HG02571 (cell line): ENCODE data around the gene ME1.
"Not testable (repeated sequence)": the region's sequence is repeated elsewhere in the genome, so short reads cannot be mapped to it uniquely, and the experiment has no call there.

Experiments used
- ATAC-seq: cut with Tn5 transposase; IDR thresholded peaks from one replicate; pipeline ENCODE4 v1.9.1; 2021; ENCODE audit warnings: mild to moderate bottlenecking, moderate library complexity; ENCODE audit not compliant: unreplicated experiment

Gene ME1

DNA sequence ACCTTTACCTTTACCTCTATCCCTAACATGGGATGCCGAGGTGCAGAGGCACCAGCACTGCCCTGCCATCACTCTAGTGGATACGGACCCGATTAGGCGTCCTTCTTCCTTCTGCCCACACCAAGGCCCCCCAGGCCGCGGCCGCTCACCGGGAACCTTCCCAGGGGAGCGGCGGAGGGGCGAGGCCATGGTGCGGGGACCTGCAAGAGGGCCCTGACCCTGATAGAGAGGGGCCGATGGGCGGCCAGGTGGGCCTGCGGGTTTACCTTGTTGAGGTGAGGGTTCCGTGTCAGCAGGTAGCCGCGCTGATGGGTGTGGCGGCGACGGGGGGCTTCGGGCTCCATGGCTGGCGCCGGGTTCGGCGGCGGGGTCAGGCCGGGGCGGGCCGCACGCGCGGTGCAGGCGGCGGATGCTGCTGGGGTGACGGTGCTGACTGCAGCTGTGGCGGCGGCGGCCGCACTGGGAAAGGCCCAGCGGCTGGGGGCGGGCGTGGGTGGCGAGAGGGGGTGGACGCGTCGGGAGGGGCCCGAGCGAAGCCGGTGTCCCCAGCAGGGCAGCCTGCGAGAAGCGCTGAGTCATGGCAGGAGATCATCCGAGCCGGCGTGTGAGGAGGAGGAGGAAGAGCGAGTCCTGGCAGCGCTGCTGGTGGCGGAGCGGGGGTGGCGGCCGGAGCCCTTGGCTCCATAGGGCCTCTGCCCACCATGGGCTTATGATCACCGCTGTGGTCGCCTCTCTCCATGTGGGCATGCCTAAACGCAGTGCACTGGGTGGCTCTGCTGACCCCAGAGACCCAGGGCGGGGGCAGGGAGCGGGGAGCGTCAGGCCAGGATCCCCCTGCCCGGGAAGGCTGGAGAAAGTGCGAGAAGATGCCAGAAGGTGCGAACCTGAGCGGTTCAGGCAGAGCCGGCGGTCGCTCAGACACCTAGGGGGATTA is at the start of gene ME1:
ME1 (minus strand) TSS at position 441 of the 934 bp plus-strand sequence; CDS start at position 344, 97 bp downstream.
- ATAC-seq: peak; percentile 81

DNA sequence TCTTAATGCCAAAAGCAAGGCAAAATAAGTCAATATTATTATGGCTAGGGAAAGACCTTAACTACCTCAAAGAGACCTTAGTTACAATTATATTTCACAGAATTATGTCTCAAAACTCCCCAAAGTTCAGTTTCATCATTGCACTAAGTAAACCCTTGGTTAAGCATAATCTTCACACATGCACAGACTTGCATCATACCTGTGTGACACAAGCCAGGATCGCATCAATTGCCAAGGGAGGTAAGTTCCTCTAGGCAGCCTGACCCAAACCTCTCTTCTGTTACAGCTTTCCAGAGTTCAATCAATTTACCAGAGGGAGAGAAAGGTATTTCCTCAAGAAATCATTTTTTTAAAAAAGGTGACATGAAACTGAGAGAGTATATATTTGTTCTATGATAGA is 49.6 kb upstream of the ME1 start:
- no peak for ATAC-seq

DNA sequence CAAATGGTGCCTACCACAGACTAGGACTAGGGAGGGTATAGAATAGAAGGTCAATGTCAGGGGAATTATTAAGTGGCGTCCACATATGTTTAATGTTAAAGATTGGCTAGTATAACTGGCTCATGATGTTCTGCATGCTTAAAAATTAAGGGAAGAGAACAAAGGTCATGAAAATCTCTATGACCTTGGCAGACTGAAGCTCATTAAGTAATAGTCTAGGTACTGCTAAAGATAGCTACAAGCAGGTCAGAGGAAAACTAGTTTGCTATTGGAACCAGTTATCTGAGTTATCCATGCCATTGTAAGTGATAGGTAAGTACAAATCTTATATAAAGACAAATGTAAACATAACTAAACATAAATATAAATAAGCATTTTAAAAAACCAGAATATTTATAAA is 48.5 kb upstream of the ME1 start:
- ATAC-seq: no peak

DNA sequence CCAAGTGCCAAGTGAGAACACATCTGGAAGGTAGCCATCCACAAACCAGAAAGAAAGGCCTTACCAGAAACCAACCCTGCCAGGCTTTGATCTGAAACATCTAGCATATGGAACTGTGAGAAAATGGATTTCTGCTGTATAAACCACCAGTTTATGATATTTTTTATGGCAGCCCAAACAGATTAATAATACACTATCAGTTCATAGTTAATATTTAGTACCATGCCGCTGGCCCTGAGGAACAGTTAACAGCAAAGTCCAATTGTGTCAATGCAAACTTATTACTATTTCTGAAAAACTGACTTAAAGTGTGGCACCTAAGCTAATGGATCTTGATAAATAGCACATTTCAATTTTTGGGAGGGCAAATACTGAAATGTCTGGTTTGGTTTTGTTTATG is 46.1 kb upstream of the ME1 start:
- ATAC-seq: no peak

DNA sequence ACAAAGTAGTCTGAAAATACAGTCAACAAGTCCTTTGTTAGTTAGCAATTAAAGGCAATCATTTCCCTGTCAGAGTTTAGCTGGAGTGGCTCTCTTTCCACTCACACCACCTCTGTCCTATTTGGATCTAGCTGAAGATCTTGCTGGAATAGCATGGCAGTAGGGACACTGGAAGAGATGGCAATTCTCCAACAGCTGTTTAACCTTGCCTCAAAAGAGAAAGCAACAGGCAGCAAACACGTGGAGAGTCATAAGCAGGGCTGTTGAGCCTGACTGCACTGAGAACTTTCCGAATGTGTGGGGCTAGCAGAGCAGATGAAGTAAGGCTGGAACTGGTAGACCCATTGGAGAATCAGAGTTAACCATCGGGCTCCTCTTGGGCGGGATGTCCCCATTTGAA is 43.5 kb upstream of the ME1 start:
- ATAC-seq: no peak

DNA sequence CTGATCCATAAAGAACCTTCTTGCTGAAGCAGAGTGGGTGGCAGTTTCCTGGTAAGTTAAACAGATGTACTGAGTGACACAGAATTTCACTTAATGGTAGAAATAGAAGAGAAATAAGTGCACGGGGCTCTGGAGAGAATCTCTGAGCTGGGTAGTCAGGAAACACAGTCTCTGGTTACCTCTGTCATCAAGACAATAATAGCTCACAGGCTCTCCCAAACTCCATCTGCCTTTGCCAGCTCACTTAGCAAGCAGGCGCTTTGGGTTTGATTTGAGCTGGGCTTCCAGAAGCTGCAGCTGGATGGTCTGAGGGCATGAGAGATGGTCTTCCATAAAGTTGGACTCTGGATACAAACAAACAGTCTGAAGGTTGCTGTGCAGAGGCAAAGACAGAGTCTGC is 41.9 kb upstream of the ME1 start:
- no peak for ATAC-seq

DNA sequence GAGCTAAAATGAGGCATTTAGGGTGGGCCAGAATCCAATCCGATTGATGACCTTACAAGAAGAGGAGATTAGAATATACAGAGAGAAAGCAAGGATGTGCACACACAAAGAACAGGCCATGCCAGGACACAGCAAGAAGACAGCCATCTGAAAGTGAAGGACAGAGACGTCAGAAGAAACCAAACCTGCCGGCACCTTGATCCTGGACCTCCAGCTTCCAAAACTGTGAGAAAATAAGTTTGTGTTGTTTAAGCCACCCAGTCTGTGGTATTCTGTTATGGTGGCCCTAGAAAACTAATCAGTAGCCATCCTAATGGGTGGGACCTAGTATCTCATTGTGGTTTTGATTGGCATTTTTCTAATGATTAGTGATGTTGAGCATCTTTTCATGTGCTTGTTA is 39.7 kb upstream of the ME1 start:
- no peak for ATAC-seq

DNA sequence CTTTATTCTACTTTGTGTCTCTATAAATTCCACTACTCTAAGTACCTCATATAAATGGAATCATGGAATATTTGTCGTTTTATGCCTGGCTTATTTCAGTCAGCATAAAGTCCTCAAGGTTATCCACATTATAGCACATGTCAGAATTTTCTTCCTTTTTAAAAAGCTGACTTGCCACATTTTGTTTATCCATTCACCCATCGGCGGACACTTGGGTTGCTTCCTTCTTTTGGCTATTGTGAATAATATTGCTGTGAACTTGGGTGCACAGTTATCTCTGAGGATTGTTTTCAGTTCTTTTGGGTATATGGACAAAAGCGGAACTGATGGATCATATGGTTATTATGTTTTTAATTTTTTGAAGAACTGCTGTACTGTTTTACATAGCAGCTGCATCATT is 39.1 kb upstream of the ME1 start:
- ATAC-seq: no peak

DNA sequence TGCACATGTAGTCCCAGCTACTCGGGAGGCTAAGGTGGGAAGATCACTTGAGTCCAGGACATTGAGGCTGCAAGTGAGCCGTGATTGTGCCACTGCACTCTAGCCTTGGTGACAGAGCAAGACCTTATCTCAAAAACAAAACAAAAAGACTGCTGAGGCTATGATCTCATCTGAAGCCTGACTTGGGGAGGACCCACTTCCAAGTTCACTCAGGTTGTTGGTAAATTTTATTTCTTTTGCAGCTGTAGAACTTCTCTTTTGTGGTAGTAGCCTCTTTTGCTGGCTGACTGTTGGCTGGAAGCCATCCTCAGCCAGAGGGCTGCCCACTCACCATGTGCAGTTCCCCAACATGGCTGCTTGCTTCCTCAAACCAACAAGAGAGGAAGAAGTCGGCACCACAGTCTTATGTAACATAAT is 36.8 kb upstream of the ME1 start:
- no peak for ATAC-seq

DNA sequence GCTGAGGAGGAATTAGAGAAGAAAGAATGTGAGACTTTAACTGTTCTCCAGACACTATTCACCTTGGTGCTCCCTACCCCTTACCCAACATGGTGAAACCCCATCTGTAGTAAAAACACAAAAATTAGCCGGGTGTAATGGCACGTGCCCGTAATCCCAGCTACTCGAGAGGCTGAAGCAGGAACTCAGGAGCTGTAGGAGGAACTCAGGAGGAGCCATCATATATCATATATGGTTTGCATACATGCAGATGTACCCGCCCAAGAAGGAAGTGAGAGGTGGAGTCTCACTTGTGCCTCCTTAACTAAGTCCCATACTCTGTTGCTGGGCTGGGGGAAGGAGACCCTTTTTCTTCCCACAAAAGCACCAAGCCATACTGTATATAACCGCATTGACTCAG is 35.5 kb upstream of the ME1 start:
- no peak for ATAC-seq

DNA sequence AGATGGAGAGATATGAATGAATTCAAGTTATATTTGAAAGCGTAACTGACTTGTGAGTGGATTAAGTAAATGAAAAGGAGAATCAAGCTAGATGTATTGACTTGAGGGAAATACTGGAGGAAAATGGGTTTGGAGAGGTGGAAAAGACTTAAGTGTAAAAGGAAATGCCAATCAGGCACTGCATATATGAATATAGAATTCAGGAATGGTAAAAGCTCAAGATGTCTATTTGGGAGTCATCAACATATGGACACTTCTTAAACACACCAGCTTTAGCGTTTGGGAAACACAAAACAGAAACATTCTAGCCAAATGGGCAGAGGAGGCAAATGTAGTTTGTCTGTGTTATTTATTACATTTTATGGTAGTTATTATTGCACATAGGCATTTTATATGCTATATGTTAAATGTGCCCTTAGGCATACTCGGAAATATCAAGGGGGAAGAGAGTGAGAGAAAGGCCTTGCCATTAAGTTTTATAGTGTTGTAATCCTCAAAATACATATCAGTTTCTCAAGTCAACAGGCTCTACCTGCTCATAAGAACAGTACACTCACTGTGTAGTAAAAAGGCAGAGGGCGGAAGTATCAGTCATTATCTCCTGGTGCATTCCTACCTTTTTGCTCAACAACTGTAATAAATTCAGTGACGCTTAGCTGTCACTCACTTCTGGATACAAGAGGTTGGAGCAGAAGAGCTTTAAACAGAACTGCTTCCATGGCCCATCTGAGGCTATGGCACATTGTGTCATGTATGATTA is 33.7 kb upstream of the ME1 start:
- ATAC-seq: no peak

DNA sequence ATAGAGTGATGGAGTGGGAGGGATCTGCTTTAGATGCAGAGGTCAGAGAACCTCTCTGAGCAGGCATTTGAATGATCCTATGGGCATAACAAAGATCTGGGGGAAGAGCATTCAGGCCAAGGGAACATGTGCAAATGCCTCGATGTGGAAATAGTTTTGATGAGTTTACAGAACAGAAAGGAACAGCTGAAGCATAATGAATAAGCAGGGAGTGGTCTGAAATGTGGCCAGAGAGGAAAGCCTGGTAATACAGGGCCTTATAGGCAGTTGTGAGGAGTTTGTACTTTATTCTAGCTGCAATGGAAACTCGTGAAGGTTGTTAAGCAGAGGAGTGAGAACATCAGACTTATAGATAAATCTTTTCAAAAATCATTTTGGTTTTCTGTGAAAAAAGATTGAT is 33.0 kb upstream of the ME1 start:
- ATAC-seq: no peak

DNA sequence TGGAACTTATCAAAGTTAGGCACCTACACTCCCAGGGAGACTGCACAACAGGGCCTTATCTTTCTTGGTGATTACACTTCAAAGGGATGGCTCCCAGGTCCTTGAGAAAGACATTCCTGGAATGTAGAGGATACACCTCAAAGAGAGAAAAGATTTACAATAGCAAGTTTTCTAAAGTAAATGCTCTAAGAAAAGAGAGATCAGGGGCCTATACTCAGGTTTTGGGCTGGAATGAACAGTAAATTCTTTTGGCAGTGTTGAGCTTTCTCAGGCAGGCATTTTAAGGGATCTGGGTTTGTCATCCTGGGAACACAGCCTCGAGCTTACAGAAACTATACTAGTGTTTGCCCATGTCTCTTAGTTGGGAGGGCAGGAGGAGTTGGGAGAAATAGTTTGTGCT is 31.7 kb upstream of the ME1 start:
- ATAC-seq: no peak

DNA sequence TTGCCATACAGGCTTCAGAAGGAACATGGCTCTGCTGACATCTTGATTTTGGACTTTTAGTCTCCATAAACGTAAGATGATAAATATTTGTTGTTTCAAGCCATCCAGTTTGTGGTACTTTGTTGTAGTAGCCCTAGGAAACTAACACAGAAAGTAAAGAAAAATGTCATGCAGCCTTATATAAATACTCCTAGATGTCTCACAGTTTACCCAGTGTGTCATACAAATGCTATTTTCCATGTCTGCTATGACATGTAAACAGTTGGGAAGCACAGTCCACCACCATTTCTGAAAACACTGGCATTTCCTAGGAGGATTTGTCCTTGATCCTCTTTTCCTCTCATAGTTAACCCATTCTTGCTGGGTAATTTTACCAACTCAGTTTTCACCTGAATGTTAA is 30.6 kb upstream of the ME1 start:
- no peak for ATAC-seq

DNA sequence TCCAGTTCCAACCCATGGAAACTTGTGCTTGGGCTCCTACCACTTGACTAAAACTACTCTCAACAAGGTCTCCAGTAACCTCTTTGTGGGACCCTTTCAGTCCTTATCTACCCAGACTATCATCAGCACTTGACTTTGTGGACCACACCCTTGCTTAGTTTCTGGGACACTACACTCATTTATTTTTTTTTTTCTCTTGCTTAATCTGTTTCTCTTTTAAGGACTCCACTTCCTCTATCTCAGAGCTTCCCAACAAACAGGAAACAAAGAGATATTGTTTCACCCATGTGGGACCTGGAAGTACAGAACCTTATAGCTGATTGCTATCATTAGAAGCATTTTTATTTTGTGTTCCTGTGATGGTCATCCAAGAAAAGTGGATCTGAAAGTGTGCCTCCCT is 28.8 kb upstream of the ME1 start:
- ATAC-seq: no peak

DNA sequence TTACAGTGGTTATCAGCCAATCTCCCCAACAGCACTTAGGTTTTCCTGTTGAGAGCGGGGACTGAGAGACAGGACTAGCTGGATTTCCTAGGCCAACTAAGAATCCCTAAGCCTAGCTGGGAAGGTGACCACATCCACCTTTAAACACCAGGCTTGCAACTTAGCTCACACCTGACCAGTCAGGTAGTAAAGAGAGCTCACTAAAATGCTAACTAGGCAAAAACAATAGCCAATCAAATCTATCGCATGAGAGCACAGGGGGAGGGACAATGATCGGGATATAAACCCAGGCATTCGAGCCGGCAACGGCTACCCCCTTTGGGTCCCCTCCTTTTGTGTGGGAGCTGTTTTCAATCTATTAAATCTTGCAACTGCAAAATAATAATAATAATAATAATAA is 19.2 kb upstream of the ME1 start:
- not testable (repeated sequence) for ATAC-seq

DNA sequence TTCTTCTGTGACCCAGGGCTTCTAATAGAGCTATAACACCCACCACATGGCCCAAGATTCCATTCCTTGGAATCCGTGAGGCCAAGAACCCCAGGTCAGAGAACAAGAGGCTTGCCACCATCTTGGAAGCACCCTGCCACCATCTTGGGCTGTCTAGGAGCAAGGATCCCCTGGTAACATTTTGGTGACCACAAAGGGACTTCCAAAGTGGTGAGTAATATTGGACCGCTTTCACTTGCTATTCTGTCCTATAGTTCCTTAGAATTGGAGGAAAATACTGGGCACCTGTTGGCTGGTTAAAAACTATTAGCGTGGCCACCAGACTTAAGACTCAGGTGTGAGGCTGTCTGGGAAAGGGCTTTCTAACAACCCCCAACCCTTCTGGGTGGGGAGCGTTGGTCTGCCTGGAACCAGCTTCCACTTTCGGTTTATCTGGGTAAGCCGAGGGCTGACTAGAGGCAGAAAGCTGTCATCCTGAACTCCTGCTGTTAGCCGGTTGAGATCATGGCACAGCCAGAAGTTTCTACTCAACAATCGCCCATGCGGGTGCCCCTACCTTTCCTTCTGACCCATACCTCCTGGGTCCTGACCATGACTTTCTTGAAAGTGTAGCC is 13.3 kb upstream of the ME1 start:
- ATAC-seq: not testable (repeated sequence)

DNA sequence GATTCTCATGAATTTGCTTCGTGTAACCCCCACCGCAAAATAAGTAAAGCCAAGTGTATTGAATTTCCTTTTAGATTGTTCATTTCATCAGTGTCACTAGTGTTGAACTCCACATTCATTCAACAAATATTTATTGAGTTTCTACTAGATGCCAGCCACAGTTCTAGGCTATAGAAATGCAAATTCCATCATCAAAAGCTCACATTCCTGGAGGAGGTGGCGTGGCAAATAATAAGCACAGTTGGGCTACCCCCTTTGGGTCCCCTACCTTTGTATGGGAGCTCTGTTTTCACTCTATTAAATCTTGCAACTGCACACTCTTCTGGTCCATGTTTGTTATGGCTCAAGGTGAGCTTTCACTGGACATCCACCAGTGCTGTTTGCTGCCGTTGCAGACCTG is 12.7 kb upstream of the ME1 start:
- no peak for ATAC-seq

DNA sequence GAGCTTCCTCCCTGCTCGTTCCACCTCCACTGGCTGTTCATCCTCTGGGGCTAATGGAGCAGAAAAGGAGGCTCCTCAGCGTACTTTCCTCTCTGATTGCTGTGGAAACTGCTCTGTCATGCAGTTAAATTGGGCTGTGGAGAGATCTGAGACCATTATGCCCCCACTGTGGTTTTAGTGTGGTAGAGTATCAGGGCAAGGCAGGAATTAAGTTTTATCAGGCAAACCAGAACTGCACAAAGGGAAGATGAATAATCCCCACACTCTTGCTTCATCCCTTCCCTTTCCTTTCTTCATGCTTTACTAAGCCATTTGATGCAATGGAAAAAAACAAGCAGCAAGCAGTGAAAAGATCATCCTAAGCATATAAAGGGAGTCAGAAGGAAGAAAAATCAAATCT is 11.9 kb upstream of the ME1 start:
- no peak for ATAC-seq

DNA sequence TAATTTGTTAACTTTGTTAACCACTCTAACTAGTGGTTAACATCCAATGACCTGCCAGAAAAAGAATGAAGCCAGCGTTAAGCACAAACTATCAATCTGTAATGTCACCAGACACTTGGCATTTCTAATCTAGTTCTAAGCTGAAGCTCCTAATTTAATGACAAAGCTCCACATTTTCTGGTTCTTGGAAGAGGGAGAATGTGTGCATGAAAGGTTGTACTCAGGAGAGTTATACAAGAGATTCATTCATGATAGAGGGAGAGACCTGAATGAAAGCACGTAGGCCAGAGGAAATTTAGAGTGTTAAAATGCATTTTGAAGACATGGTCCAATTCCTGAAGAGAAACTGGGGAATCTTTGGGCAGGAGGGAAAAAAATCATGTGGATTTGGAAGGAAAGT is 8.3 kb upstream of the ME1 start:
- no peak for ATAC-seq

DNA sequence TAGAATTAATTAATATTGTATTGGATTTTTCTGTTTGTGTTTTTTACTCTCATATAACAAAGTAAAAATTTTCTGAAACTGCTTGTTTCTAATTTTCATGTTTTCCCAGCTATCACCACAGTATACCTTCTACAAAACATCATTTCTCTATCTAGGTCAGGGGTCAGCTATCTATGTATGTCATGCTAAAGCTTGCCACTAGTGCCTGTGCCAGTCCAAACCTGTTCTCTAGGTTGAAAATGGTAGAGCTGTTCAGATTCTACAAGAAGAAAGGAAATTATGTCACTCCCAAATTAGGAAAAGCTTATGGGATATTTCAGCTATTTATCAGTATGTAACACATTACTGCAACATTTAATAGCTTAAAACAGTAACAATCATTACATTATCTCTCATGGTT is 5.8 kb upstream of the ME1 start:
- no peak for ATAC-seq

DNA sequence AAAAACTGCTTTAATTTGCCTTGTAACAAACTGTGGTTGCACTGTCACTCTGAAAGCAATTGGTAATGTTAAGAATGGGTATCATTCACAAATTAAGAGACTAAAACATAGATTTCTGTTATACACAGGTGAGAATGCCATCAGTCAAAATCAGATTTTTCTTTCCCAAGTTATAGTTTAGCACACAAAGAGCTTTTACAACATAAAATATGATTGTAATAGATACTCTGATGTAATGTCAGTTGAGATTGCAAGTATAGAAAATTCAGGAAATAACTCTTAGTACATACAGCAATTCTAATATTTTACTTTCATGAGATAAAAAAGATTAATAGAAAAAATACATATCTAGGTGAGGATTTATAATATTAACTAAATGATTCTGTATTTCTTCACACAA is 2.3 kb upstream of the ME1 start:
- ATAC-seq: no peak
